ENCODE results near the gene ATP8A1. TPM values are rescaled to one million over a fixed set of nuclear protein-coding genes. Genes with fewer than 3 reads are reported as not detected.

ATP8A1 gene
- total RNA-seq, 1 experiment from 2014 or later = 0.19 TPM

DNA sequence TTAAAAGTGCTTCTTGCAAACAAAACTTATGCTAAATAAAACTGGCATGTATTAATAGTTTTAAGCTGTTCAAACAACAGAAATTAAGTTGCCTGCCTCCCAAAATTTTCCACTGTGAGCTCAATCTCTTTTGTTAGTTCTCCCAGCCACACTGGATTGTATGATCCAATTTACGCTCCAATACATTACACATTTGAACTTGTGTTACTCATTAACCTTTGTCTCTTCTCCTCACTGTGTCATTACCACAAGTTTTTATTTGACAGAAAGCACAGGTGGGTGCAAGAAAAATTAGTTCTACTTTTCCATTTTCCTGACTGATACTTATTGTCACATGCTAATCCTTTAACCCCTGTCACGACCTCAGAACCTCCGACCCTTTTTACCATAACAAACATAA, 204.1 kb downstream of the ATP8A1 start:
- ChIA-PET CTCF (no interaction called here), POLR2A (no interaction called here)
- Mint-ChIP-seq H3K4me3 (ENCODE audit: unreplicated experiment) (no peak overlapping the region), H3K27me3 (ENCODE audit: insufficient read depth, unreplicated experiment) (no peaks in the 10 kb centered on the region), H3K4me1 (ENCODE audit: insufficient read depth, unreplicated experiment) (no peaks in the 10 kb centered on the region), H3K9me3 (ENCODE audit: unreplicated experiment) (no peaks in the 10 kb centered on the region), H3K27ac (ENCODE audit: low read depth, unreplicated experiment) (no peak overlapping the region), H3K36me3 (ENCODE audit: insufficient read depth, unreplicated experiment) (no peaks in the 10 kb centered on the region)
- TF ChIP-seq CTCF (IDR thresholded peaks at IDR 0.05; ENCODE audit: unreplicated experiment) = no peak
- no peak for DNase-seq (ENCODE audit: unreplicated experiment)
- intact Hi-C loops (cut with micrococcal nuclease) = no loop called here
- BruUV-seq (replicated peaks) = no TSS peak

- intact Hi-C loops (cut with micrococcal nuclease) = no loop called here
Observed at GRCh38 chr4:42446823-42447222, 210.1 kb downstream of the ATP8A1 start.

DNA sequence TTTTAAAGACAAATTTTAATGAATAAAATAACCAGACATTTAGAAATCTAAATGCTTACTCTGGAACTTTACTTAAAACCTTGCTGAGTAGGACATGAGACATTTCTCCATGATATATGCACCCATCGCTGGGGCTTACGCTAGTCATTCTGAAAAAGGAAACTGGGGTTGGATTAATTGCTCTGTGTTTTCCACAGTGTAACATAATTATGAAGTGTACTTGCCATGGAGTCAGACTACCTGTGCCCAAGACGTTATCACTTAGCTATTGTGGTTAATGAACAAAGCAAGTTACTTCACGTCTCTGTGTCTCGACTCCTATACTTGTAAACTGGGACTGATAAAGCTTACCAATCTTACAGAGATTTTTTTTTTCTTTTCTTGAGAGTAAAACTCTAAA, 211.9 kb downstream of the ATP8A1 start:
- BruUV-seq (replicated peaks) = no TSS peak
- H3K4me1 Mint-ChIP-seq (ENCODE audit: insufficient read depth, unreplicated experiment) = no peaks in the 10 kb centered on the region
- no peak for TF ChIP-seq CTCF (IDR thresholded peaks at IDR 0.05; ENCODE audit: unreplicated experiment)

More at GRCh38 chr4:42446823-42447222, 210.1 kb downstream of the ATP8A1 start:
- Mint-ChIP-seq H3K27me3 (ENCODE audit: insufficient read depth, unreplicated experiment) (no peaks in the 10 kb centered on the region), H3K36me3 (ENCODE audit: insufficient read depth, unreplicated experiment) (no peaks in the 10 kb centered on the region), H3K27ac (ENCODE audit: low read depth, unreplicated experiment) (no peak overlapping the region), H3K4me3 (ENCODE audit: unreplicated experiment) (no peak overlapping the region), H3K9me3 (ENCODE audit: unreplicated experiment) (no peaks in the 10 kb centered on the region), H3K4me1 (ENCODE audit: insufficient read depth, unreplicated experiment) (no peaks in the 10 kb centered on the region)
- ChIA-PET CTCF (no interaction called here), POLR2A (no interaction called here)
- no peak for DNase-seq (ENCODE audit: unreplicated experiment)
- no peak for TF ChIP-seq CTCF (IDR thresholded peaks at IDR 0.05; ENCODE audit: unreplicated experiment)
- no TSS peak for BruUV-seq (replicated peaks)

GRCh38 chr4:42442601-42443000, 214.3 kb downstream of the ATP8A1 start:
- no peaks in the 10 kb centered on the region for H3K27me3 Mint-ChIP-seq (ENCODE audit: insufficient read depth, unreplicated experiment)
- H3K4me1 Mint-ChIP-seq (ENCODE audit: insufficient read depth, unreplicated experiment) = no peaks in the 10 kb centered on the region
- intact Hi-C loops (cut with micrococcal nuclease) = no loop called here
- H3K27ac Mint-ChIP-seq (ENCODE audit: low read depth, unreplicated experiment) = no peak overlapping the region
- H3K36me3 Mint-ChIP-seq (ENCODE audit: insufficient read depth, unreplicated experiment) = no peaks in the 10 kb centered on the region
- POLR2A ChIA-PET = interaction anchor here (1.0 kb wide), 1 partner anchor 9 kb away, joined by 3 read pairs; no protein-coding TSS in a partner anchor
- H3K9me3 Mint-ChIP-seq (ENCODE audit: unreplicated experiment) = no peaks in the 10 kb centered on the region
- CTCF ChIA-PET = no interaction called here
- no TSS peak for BruUV-seq (replicated peaks)
- TF ChIP-seq CTCF (IDR thresholded peaks at IDR 0.05; ENCODE audit: unreplicated experiment) = no peak
- no peak for DNase-seq (ENCODE audit: unreplicated experiment)
- no peak overlapping the region for H3K4me3 Mint-ChIP-seq (ENCODE audit: unreplicated experiment)

More for the DNA sequence above, 211.9 kb downstream of the ATP8A1 start:
- H3K9me3 Mint-ChIP-seq (ENCODE audit: unreplicated experiment) = no peaks in the 10 kb centered on the region
- no peak overlapping the region for H3K27ac Mint-ChIP-seq (ENCODE audit: low read depth, unreplicated experiment)
- ChIA-PET CTCF (interaction anchor here (0.6 kb wide), 1 partner anchor 313 kb away, joined by 5 read pairs; no protein-coding TSS in a partner anchor), POLR2A (interaction anchor here (0.6 kb wide), 1 partner anchor 10 kb away, joined by 4 read pairs; no protein-coding TSS in a partner anchor)
- no peak for DNase-seq (ENCODE audit: unreplicated experiment)
- intact Hi-C loops (cut with micrococcal nuclease) = no loop called here
- no peak overlapping the region for H3K4me3 Mint-ChIP-seq (ENCODE audit: unreplicated experiment)
- no peaks in the 10 kb centered on the region for H3K27me3 Mint-ChIP-seq (ENCODE audit: insufficient read depth, unreplicated experiment)
- H3K36me3 Mint-ChIP-seq (ENCODE audit: insufficient read depth, unreplicated experiment) = no peaks in the 10 kb centered on the region

All from MCF 10A (cell line).